Activated naive CD4-positive, alpha-beta T cell treated with anti-CD3 and anti-CD28 coated beads, Interleukin-2, amount 50 U/mL, for 16 hours (primary cell): ENCODE measurements around the gene VIL1.

Experiments
- DNase-seq: peaks from one replicate; pipeline ENCODE4 v3.0.0-alpha.2; 2020

Gene VIL1

GRCh38 chr2:218395456-218395825, 23.5 kb upstream of the VIL1 start:
- DNase-seq: no peak

- peak; percentile 91 for DNase-seq
These were observed 22.9 kb upstream of the VIL1 start for GRCh38 chr2:218395826-218396687.

- DNase-seq: peak; percentile 45
These were observed 22.0 kb upstream of the VIL1 start for GRCh38 chr2:218396688-218397462.

GRCh38 chr2:218397463-218397819, 21.5 kb upstream of the VIL1 start:
- DNase-seq: no peak

- DNase-seq: no peak
These were observed 21.0 kb upstream of the VIL1 start for GRCh38 chr2:218397820-218398436.

- DNase-seq: peak; percentile 56
These were observed 20.2 kb upstream of the VIL1 start for GRCh38 chr2:218398437-218399390.

- peak; percentile 90 for DNase-seq
These were observed 19.3 kb upstream of the VIL1 start, which contains the start of gene CTDSP1 for GRCh38 chr2:218399391-218400166. Gene CTDSP1 (plus strand): TSS chr2:218399868. CDS start chr2:218400091, 223 bp downstream.

- peak; percentile 42 for DNase-seq
These were observed 18.6 kb upstream of the VIL1 start for GRCh38 chr2:218400167-218400929.

GRCh38 chr2:218400930-218401881, 17.7 kb upstream of the VIL1 start:
- no peak for DNase-seq

GRCh38 chr2:218401890-218402289, 17.0 kb upstream of the VIL1 start:
- no peak for DNase-seq

- DNase-seq: no peak
These were observed 16.4 kb upstream of the VIL1 start for GRCh38 chr2:218402491-218402901.

- no peak for DNase-seq
These were observed 16.0 kb upstream of the VIL1 start for GRCh38 chr2:218402911-218403411.

GRCh38 chr2:218403810-218404209, 15.1 kb upstream of the VIL1 start:
- DNase-seq: no peak

GRCh38 chr2:218404351-218405085, 14.4 kb upstream of the VIL1 start:
- DNase-seq: no peak

GRCh38 chr2:218405086-218405745, 13.7 kb upstream of the VIL1 start:
- no peak for DNase-seq

GRCh38 chr2:218405746-218406208, 13.1 kb upstream of the VIL1 start:
- DNase-seq: no peak

GRCh38 chr2:218406209-218406948, 12.5 kb upstream of the VIL1 start:
- DNase-seq: peak; percentile 83
